Measurements from ENCODE around the gene CPLX3. TPM values are rescaled to one million over a fixed set of nuclear protein-coding genes. Genes with fewer than 3 reads are reported as not detected.
A peak's percentile ranks its signal among the peaks of the same experiment; 100 is the strongest.

CPLX3 gene
- total and polyA plus RNA-seq, 4 donors = 0.05 to 0.13 TPM; not detected in 2

DNA sequence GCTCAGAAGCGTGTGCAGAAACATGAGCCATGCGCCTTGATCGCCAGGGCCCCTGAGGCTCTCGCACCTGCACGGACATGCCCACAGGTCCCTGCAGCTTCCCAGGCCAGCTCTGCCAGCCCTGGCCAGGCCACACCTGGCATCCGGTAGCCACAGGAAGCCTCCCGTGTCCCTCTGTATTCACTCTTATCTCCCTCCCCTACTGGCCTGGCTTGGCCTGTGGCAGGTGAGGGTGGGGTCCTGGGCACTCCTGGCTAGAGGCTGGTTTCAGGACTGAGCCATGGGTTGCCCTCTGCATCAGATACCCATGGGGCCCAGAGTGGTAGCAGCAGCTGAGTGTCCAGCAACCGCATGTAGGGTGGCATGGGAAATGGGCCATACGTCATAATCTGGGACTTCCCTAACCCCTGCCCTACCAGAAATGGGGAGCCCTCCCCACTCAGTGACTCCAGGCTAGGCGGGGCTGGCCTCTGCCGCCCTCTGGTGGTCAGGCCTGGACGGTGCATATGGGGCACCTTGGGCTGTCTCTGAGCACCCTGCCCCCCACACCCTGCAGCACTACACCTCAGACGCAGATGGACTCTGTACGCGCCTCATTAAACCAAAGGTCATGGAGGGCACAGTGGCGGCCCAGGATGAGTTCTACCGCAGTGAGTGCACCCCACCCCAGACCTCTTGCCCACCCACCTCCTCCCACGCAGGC is 26.4 kb upstream of the CPLX3 start:
- H3K4me1 ChIP-seq (ENCODE audit: control insufficient read depth in 1 of 2, insufficient read depth in 2 of 2, low read length in 2 of 2) = no peaks in the 10 kb centered on the region
- H3K4me3 ChIP-seq (ENCODE audit: low read length in 2 of 2) = no peak overlapping the region

DNA sequence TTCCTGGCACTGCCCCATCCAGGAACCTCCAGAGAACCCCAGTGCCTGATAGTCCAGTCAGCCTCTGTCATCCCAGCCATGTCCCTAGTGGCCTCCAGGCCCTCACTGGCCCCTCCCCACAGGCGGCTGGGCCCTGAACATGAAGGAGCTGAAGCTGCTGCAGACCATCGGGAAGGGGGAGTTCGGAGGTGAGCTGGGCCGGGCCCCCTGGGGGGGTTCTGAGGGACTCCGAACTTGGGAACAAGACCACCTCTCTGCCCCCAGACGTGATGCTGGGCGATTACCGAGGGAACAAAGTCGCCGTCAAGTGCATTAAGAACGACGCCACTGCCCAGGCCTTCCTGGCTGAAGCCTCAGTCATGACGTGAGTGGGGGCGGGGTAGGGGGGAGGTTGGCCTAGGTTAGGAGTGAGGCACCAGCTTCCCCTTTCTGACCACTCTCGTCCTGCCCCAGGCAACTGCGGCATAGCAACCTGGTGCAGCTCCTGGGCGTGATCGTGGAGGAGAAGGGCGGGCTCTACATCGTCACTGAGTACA is 25.8 kb upstream of the CPLX3 start:
- H3K36me3 ChIP-seq (ENCODE audit: control insufficient read depth in 1 of 2, insufficient read depth in 2 of 2, low read length in 1 of 2) = peaks cover 0 to 1% of the 10 kb centered on the region in 2 donors
- no peak for ATAC-seq (ENCODE audit: low FRiP score)

More for the DNA sequence above, 26.4 kb upstream of the CPLX3 start:
- Histone ChIP-seq H3K9me3 (ENCODE audit: control insufficient read depth, low read length) (no peaks in the 10 kb centered on the region), H3K27me3 (ENCODE audit: control insufficient read depth in 1 of 2, insufficient read depth in 2 of 2, low read length in 1 of 2) (no peaks in the 10 kb centered on the region), H3K36me3 (ENCODE audit: control insufficient read depth in 1 of 2, insufficient read depth in 2 of 2, low read length in 1 of 2) (peaks cover 0 to 1% of the 10 kb centered on the region in 2 donors), H3K27ac (ENCODE audit: low read depth in 1 of 2, low read length in 2 of 2) (no peak overlapping the region)
- ATAC-seq (ENCODE audit: low FRiP score) = peak; percentile 89
- DNase-seq = peak; percentile 86 to 92
- WGBS, 2 donors = 53 to 54% methylated on average over 18 of the region's 18 CpGs
- intact Hi-C loops (cut with DNase I) = loop anchor here in 1 of 2 donors (2.0 to 5.0 kb wide), 2 partner anchors 17 to 33 kb away; partner anchors contain the start of gene CSK

DNA sequence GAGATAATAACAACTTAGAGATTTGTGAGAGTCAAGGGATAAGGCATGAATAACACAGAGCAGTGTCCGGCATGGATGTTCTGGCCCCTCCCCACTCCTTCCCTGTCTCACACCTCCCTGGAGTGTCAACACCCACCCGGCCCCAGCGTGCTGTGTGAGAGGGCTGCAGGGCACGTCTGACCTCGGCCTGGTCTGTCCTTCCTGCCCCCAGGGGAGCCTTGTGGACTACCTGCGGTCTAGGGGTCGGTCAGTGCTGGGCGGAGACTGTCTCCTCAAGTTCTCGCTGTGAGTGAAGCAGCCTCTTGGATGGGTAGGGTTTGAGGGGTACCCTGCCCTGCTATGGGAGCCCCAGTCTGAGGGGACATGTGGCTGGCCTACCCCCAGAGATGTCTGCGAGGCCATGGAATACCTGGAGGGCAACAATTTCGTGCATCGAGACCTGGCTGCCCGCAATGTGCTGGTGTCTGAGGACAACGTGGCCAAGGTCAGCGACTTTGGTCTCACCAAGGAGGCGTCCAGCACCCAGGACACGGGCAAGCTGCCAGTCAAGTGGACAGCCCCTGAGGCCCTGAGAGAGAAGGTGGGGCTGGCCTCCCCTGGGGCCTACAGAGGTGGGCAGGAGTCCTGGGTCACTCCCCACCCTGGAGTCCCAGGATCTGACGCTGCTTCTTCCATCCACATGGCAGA is 25.0 kb upstream of the CPLX3 start:
- Histone ChIP-seq H3K36me3 (ENCODE audit: control insufficient read depth in 1 of 2, insufficient read depth in 2 of 2, low read length in 1 of 2) (peaks cover 0 to 1% of the 10 kb centered on the region in 2 donors), H3K27ac (ENCODE audit: low read depth in 1 of 2, low read length in 2 of 2) (no peak overlapping the region), H3K9me3 (ENCODE audit: control insufficient read depth, low read length) (no peaks in the 10 kb centered on the region), H3K27me3 (ENCODE audit: control insufficient read depth in 1 of 2, insufficient read depth in 2 of 2, low read length in 1 of 2) (no peaks in the 10 kb centered on the region), H3K4me3 (ENCODE audit: low read length in 2 of 2) (no peak overlapping the region), H3K4me1 (ENCODE audit: control insufficient read depth in 1 of 2, insufficient read depth in 2 of 2, low read length in 2 of 2) (no peaks in the 10 kb centered on the region)
- no peak for DNase-seq
- WGBS, 2 donors = 83 to 86% methylated on average over 18 of the region's 18 CpGs
- ATAC-seq (ENCODE audit: low FRiP score) = no peak
- intact Hi-C loops (cut with DNase I) = loop anchor here in 1 of 2 donors (2.0 to 5.0 kb wide), 2 partner anchors 19 to 34 kb away; partner anchors contain the start of gene CSK

More for the DNA sequence above, 25.8 kb upstream of the CPLX3 start:
- Histone ChIP-seq H3K27me3 (ENCODE audit: control insufficient read depth in 1 of 2, insufficient read depth in 2 of 2, low read length in 1 of 2) (no peaks in the 10 kb centered on the region), H3K27ac (ENCODE audit: low read depth in 1 of 2, low read length in 2 of 2) (no peak overlapping the region), H3K4me1 (ENCODE audit: control insufficient read depth in 1 of 2, insufficient read depth in 2 of 2, low read length in 2 of 2) (no peaks in the 10 kb centered on the region), H3K4me3 (ENCODE audit: low read length in 2 of 2) (no peak overlapping the region), H3K9me3 (ENCODE audit: control insufficient read depth, low read length) (no peaks in the 10 kb centered on the region)
- intact Hi-C loops (cut with DNase I) = loop anchor here in 1 of 2 donors (2.0 to 5.0 kb wide), 2 partner anchors 18 to 33 kb away; partner anchors contain the start of gene CSK
- 81 to 84% methylated on average over 20 of the region's 20 CpGs for WGBS, 2 donors
- peak in 1 of 2 donors; percentile 67 for DNase-seq

DNA sequence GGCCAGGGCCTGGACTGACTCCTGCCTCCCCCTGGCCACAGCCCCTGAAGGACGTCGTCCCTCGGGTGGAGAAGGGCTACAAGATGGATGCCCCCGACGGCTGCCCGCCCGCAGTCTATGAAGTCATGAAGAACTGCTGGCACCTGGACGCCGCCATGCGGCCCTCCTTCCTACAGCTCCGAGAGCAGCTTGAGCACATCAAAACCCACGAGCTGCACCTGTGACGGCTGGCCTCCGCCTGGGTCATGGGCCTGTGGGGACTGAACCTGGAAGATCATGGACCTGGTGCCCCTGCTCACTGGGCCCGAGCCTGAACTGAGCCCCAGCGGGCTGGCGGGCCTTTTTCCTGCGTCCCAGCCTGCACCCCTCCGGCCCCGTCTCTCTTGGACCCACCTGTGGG is 24.1 kb upstream of the CPLX3 start:
- H3K4me3 ChIP-seq (ENCODE audit: low read length in 2 of 2) = no peak overlapping the region
- WGBS, 2 donors = 87 to 89% methylated on average over 20 of the region's 20 CpGs
- intact Hi-C loops (cut with DNase I) = loop anchor here in 1 of 2 donors (5.0 kb wide), 1 partner anchor 35 kb away; no protein-coding TSS in a partner anchor
- DNase-seq (peak in 1 of 2 donors; percentile 56), ATAC-seq (ENCODE audit: low FRiP score) (no peak)
- no peaks in the 10 kb centered on the region for H3K4me1 ChIP-seq (ENCODE audit: control insufficient read depth in 1 of 2, insufficient read depth in 2 of 2, low read length in 2 of 2)
- no peaks in the 10 kb centered on the region for H3K9me3 ChIP-seq (ENCODE audit: control insufficient read depth, low read length)
- peaks cover 0 to 1% of the 10 kb centered on the region in 2 donors for H3K36me3 ChIP-seq (ENCODE audit: control insufficient read depth in 1 of 2, insufficient read depth in 2 of 2, low read length in 1 of 2)
- no peak overlapping the region for H3K27ac ChIP-seq (ENCODE audit: low read depth in 1 of 2, low read length in 2 of 2)
- no peaks in the 10 kb centered on the region for H3K27me3 ChIP-seq (ENCODE audit: control insufficient read depth in 1 of 2, insufficient read depth in 2 of 2, low read length in 1 of 2)

DNA sequence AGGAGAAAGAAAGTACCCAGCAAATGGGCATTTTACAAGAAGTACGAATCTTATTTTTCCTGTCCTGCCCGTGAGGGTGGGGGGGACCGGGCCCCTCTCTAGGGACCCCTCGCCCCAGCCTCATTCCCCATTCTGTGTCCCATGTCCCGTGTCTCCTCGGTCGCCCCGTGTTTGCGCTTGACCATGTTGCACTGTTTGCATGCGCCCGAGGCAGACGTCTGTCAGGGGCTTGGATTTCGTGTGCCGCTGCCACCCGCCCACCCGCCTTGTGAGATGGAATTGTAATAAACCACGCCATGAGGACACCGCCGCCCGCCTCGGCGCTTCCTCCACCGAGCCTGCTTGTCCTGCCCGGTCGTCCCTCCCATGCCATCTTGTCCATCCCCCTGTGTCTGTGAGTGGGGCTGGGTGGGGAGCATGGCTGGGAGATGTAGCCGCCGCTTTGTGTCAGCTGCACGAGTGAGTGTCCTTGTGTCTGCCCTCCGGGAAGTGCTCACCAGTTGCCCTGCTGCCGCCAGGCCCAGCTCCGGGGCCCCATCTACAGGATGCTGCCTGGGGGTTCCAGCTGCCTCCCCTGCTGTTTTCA is 23.5 kb upstream of the CPLX3 start:
- ATAC-seq (ENCODE audit: low FRiP score) = no peak
- WGBS, 2 donors = 88 to 89% methylated on average over 31 of the region's 31 CpGs
- Histone ChIP-seq H3K9me3 (ENCODE audit: control insufficient read depth, low read length) (no peaks in the 10 kb centered on the region), H3K36me3 (ENCODE audit: control insufficient read depth in 1 of 2, insufficient read depth in 2 of 2, low read length in 1 of 2) (peaks cover 0 to 1% of the 10 kb centered on the region in 2 donors), H3K4me1 (ENCODE audit: control insufficient read depth in 1 of 2, insufficient read depth in 2 of 2, low read length in 2 of 2) (no peaks in the 10 kb centered on the region), H3K4me3 (ENCODE audit: low read length in 2 of 2) (no peak overlapping the region), H3K27me3 (ENCODE audit: control insufficient read depth in 1 of 2, insufficient read depth in 2 of 2, low read length in 1 of 2) (no peaks in the 10 kb centered on the region), H3K27ac (ENCODE audit: low read depth in 1 of 2, low read length in 2 of 2) (no peak overlapping the region)
- DNase-seq = no peak
- intact Hi-C loops (cut with DNase I) = loop anchor here in 1 of 2 donors (5.0 kb wide), 1 partner anchor 36 kb away; no protein-coding TSS in a partner anchor

DNA sequence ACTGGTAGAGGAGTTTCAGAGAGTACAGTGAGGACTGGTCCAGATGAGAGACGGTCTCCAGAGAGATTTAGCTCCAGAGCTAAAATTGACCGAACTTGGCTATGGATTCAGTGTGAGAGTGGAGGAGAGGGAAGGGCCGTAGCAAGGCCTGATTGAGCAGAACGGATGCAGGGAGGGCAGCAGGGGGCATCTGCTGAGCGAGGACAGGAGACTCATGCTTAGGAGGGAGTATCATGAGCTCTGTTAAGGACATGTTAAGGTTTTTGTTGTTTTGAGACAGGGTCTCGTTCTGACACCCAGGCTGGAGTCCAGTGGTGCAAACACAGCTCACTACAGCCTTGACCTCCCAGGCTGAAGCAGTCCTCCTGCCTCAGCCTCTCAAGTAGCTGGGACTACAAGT is 21.5 kb upstream of the CPLX3 start:
- Histone ChIP-seq H3K4me3 (ENCODE audit: low read length in 2 of 2) (no peak overlapping the region), H3K27ac (ENCODE audit: low read depth in 1 of 2, low read length in 2 of 2) (no peak overlapping the region), H3K27me3 (ENCODE audit: control insufficient read depth in 1 of 2, insufficient read depth in 2 of 2, low read length in 1 of 2) (no peaks in the 10 kb centered on the region), H3K4me1 (ENCODE audit: control insufficient read depth in 1 of 2, insufficient read depth in 2 of 2, low read length in 2 of 2) (no peaks in the 10 kb centered on the region), H3K9me3 (ENCODE audit: control insufficient read depth, low read length) (no peaks in the 10 kb centered on the region), H3K36me3 (ENCODE audit: control insufficient read depth in 1 of 2, insufficient read depth in 2 of 2, low read length in 1 of 2) (peaks cover 0 to 1% of the 10 kb centered on the region in 2 donors)
- 59 to 65% methylated on average over 6 of the region's 6 CpGs for WGBS, 2 donors
- DNase-seq (no peak), ATAC-seq (ENCODE audit: low FRiP score) (no peak)
- intact Hi-C loops (cut with DNase I) = loop anchor here (5.0 kb wide), 2 partner anchors 33 to 38 kb away; no protein-coding TSS in a partner anchor

DNA sequence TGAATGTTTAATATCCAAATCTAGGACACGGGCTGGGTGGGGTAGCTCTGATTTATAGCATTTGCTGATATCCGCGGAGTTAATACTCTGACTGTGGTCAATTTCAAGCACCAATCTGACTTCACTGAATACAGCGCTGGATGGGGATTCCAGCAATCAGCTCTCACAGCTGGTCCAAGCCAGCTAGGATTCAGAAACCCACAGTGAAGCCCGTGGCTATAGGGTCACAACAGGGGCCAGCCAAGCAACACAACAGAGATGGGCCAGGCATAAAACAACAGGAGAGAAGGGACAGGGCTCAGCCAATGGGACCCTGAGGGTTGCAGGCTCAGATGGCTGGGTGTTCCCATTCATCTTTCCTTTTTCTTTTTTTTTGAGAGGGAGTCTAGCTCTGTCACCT is 19.1 kb upstream of the CPLX3 start:
- no peaks in the 10 kb centered on the region for H3K36me3 ChIP-seq (ENCODE audit: control insufficient read depth in 1 of 2, insufficient read depth in 2 of 2, low read length in 1 of 2)
- no peak overlapping the region for H3K27ac ChIP-seq (ENCODE audit: low read depth in 1 of 2, low read length in 2 of 2)
- intact Hi-C loops (cut with DNase I) = loop anchor here in 1 of 2 donors (5.0 kb wide), 1 partner anchor 35 kb away; no protein-coding TSS in a partner anchor
- WGBS, 2 donors = 54 to 55% methylated on average over 5 of the region's 5 CpGs
- H3K27me3 ChIP-seq (ENCODE audit: control insufficient read depth in 1 of 2, insufficient read depth in 2 of 2, low read length in 1 of 2) = no peaks in the 10 kb centered on the region
- no peaks in the 10 kb centered on the region for H3K9me3 ChIP-seq (ENCODE audit: control insufficient read depth, low read length)
- no peaks in the 10 kb centered on the region for H3K4me1 ChIP-seq (ENCODE audit: control insufficient read depth in 1 of 2, insufficient read depth in 2 of 2, low read length in 2 of 2)
- ATAC-seq (ENCODE audit: low FRiP score) = peak; percentile 35
- no peak overlapping the region for H3K4me3 ChIP-seq (ENCODE audit: low read length in 2 of 2)
- no peak for DNase-seq

DNA sequence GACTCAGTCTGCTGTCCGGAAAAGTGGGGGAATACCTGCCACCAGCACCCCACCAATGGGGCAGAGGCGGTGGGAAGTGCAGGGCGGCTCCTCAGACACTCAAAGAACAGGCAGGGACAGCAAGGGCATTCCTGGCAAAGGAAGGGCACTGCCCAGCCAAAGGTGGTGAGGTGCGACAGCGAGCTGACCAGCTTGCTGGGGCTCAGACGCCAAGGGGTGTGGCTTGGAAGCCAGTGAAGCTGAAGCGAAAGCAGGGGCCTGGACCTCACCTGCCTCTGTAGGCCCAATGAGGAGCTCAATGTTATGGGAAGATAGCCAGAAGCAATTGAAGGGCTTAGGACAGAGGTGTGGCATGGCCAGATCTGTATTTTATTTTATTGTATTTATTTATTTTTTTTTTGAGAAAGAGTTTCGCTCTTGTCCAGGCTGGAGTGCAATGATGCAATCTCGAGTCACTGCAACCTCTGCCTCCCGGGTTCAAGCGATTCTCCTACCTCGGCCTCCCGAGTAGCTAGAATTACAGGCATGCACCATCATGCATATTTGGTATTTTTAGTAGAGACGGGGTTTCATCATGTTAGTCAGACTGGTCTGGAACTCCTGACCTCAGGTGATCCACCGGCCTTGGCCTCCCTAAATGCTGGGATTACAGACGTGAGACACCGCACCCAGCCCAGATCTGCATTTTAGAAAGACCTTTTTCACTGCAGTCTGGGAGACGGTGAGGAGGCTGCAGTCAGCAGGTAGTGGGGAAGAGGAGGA is 18.2 kb upstream of the CPLX3 start:
- Histone ChIP-seq H3K9me3 (ENCODE audit: control insufficient read depth, low read length) (no peaks in the 10 kb centered on the region), H3K27me3 (ENCODE audit: control insufficient read depth in 1 of 2, insufficient read depth in 2 of 2, low read length in 1 of 2) (no peaks in the 10 kb centered on the region), H3K4me3 (ENCODE audit: low read length in 2 of 2) (no peak overlapping the region), H3K27ac (ENCODE audit: low read depth in 1 of 2, low read length in 2 of 2) (no peak overlapping the region), H3K36me3 (ENCODE audit: control insufficient read depth in 1 of 2, insufficient read depth in 2 of 2, low read length in 1 of 2) (no peaks in the 10 kb centered on the region), H3K4me1 (ENCODE audit: control insufficient read depth in 1 of 2, insufficient read depth in 2 of 2, low read length in 2 of 2) (no peaks in the 10 kb centered on the region)
- DNase-seq (no peak), ATAC-seq (ENCODE audit: low FRiP score) (no peak)
- intact Hi-C loops (cut with DNase I) = loop anchor here in 1 of 2 donors (5.0 kb wide), 1 partner anchor 36 kb away; no protein-coding TSS in a partner anchor
- WGBS, 2 donors = 64 to 77% methylated on average over 18 of the region's 18 CpGs

Data from aorta (tissue), 5 donors.